GM10266 (cell line): Measurements from ENCODE around the gene LIMS1.
"Not testable (repeated sequence)": the region's sequence is repeated elsewhere in the genome, so short reads cannot be mapped to it uniquely, and the experiment has no call there.

Experiments used
- DNase-seq: peaks from one replicate; pipeline ENCODE4 v3.0.0; 2012; ENCODE audit errors: extremely low spot score
- CTCF ChIP-seq: IDR thresholded peaks from 2 replicates; pipeline ENCODE4 v1.5.1; 2012; ENCODE audit warnings: mild to moderate bottlenecking, low read depth; ENCODE audit not compliant: control insufficient read depth, insufficient read depth; ENCODE audit errors: missing control alignments

LIMS1 gene

DNA sequence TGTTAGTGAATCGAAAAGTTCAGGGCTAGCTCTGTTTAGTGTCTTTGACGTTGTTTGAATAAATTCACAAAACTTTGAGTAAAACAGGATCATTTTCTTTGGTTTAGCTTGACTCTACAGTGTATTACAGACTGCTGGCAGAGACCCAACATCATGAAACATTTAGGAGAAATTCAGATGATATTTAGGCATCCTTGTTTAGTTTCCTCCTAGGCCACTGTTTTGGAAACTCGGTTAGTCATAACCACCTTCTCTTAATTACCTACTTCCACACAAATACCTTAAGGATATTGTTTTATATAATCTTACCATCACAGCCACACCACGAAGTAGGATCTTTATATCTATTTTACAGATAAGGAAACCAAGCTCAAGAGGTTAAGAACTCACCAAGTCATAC, 7.8 kb downstream of the LIMS1 start:
- no peak for DNase-seq
- no peak for TF ChIP-seq CTCF

DNA sequence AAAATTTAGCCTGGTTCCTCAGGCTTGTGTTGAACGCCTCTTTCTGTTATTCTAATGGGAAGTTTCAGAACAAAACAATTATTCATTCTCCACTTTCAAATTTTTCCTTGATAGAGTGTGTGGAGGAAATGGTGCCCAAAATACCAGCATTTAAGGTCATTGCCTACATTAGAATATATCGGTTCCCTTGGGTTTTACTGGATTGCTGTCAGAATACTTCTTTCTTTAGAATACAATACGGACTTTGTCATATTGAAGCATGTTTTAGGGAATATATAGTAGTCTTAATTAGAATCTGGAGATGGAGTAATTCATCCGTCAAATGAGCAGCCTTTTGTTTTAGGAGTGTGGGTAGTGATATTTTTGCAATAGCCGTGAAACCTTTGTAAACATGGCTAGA, 13.3 kb downstream of the LIMS1 start:
- TF ChIP-seq CTCF = no peak
- no peak for DNase-seq

DNA sequence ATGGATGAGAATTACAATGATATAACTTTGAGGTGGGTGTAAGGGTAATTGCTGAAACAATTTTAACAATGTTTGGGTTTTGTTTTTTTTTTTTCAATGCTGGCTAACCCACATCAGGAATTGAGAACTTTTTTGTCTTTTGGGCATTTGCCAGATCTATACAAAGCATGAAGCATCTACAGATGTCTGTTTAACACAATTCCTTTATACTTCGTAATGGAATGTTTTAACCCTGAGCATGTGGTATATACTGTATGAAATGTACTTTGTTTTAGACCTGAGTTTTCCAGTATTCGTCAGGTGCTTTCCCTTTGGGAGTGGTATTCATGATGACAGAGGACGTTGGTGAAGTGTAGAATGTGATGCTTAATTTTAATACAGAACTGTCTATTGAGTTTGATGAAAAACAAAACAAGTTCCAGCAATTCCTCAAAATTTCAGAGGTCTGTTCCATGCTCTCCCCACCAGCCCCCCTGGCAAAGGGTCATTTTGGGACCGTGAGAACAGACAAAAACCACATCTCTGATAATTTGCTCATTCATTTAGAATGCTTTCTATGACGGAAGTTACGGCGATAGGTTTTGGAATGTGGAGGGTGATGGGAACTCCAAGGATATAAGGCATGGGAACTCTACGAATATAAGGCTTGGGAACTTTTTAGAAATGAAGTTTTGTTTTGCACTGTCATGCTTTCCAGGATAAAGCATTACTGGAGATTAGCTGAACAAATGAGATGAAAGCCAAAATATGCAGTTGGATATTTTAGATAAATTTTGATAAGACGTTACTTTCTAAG, 14.1 kb downstream of the LIMS1 start:
- no peak for TF ChIP-seq CTCF
- no peak for DNase-seq

GRCh38 chr2:108552566-108552965, 18.3 kb downstream of the LIMS1 start:
- DNase-seq = no peak
- no peak for TF ChIP-seq CTCF

DNA sequence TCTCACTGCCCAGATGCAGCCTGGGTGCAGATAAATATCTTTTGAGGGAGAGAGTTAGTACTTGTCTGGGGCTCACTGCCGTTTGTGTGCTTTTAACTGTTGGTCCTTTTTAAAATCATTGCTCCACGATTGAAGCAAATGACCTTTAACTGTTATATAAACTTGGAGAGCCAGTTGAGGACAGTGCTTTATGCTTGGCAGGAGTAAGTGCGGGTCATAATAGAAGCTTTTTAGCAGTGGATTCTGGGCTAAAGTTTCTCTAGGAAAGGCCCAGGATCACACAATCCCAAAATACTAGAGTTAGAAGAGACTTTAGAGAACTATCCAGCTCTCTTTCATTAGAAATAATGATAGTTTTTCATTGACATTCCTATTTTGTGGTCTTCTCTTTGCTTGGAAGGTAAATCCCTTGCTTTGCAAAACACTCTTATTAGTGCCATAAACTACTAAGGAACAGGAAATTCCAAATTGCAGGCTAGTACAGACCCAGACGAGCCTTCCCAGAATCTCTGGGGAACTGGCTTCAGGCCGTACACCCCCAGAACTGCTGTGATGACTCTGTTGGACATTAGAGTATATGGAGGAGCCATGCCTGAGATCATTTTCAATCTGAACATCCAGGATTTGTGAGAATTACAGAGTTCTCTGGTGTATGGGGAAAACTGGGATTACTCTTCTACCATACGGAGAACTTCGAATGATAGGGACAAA, 19.1 kb downstream of the LIMS1 start:
- no peak for DNase-seq
- no peak for TF ChIP-seq CTCF

DNA sequence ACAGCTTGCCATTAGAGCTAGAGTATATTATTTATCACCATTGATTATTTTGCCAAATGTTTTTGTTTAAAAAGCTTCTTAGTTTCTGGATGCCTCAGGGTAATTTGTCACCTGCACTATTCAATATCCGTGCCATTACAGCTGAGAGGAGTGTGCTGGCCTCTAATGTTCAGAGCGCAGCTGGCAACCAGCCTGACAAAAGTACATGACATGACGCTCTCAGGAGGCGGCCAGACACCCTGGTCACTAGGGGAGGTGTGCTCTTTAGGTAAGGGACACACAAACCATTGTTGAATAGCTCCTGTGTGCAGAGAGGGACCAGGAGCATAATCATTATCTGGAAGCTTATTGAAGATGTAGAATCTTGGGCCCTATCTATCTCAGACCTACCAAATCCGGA, 20.3 kb downstream of the LIMS1 start:
- no peak for TF ChIP-seq CTCF

DNA sequence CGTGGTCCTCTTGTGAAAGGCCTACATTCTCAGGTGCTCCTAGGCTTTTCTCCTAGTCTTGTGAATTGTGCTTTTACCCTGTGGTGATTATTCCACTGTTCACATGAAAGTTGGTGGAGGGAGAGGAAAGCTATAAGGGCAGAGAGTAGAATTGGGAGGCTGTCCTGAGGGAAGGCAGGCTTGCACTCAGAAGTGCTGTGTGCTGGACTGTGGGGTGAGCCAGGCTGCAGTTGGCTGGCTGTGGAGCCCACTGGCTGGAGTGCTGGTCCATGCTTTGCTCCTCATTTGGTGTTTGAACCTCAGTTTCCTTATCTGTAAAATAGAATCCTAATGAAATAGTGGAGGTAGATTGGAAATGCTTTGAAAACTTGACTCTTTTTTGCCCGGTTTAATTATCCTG, 21.3 kb downstream of the LIMS1 start:
- no peak for DNase-seq
- no peak for TF ChIP-seq CTCF

More for the DNA sequence above, 20.3 kb downstream of the LIMS1 start:
- no peak for DNase-seq

- not testable (repeated sequence) for DNase-seq
These were observed 22.3 kb downstream of the LIMS1 start for GRCh38 chr2:108556581-108556980.
